Mucosa of descending colon (tissue), 3 donors: ENCODE results near the gene CD74. TPM values are rescaled to one million over a fixed set of nuclear protein-coding genes. Genes with fewer than 3 reads are reported as not detected.
A peak's percentile ranks its signal among the peaks of the same experiment; 100 is the strongest.

Source experiments
- ATAC-seq: fragments of 200-7000 bp; cut with Tn5 transposase; one replicate; pipeline ENCODE4 v1.9.1; 2020; ENCODE audit warnings: mild to moderate bottlenecking, moderate library complexity
- DNase-seq, 3 donors: peaks; one replicate each; pipeline ENCODE4 v3.0.0-alpha.2; 2020
- H3K36me3 ChIP-seq: fragments of 200-600 bp; one replicate; pipeline ENCODE4 v1.8.0; 2021; ENCODE audit warnings: low read depth, mild to moderate bottlenecking
- H3K4me1 ChIP-seq: fragments of 200-600 bp; one replicate; pipeline ENCODE4 v1.8.0; 2021; ENCODE audit warnings: low read depth, mild to moderate bottlenecking
- H3K4me3 ChIP-seq: fragments of 200-600 bp; one replicate; pipeline ENCODE4 v1.8.0; 2021; ENCODE audit warnings: mild to moderate bottlenecking
- H3K9me3 ChIP-seq: fragments of 200-600 bp; one replicate; pipeline ENCODE4 v1.8.0; 2021; ENCODE audit warnings: mild to moderate bottlenecking
- CTCF ChIP-seq: fragments of 200-600 bp; IDR thresholded peaks from one replicate; pipeline ENCODE4 v1.8.0; 2022; ENCODE audit warnings: antibody characterized with exemption, mild to moderate bottlenecking
- intact Hi-C, 2 donors: fragments of 100-400 bp; cut with DNase I in 1 of 2; cut with micrococcal nuclease in 1 of 2; formaldehyde crosslinking; loops; one replicate each; pipeline versions ENCODE4 v1.11.0 to v1.11.1; 2022; cut with DNase I, micrococcal nuclease
- total RNA-seq, 3 donors: library from RNA; stranded (reverse); fragmentation: NEBNext Ultra II Directional in 2 of 3; extraction: Animal tissue kit (Norgen Biotek cat#: 25700) in 2 of 3; gene quantifications; one replicate each; pipeline versions ENCODE4 v1.2.1 to v1.2.4, GENCODE V29; 2021 to 2023
- donor health status: DM: no; HTN: no; CAD: no; lungs with moderate emphysema.
- donor health status: DM: no; HTN: no; CAD: no.
- donor health status: DM: no; HTN: yes; CAD: no.

CD74 gene
- total RNA-seq, 3 donors from 2014 or later, result 198 to 1,033 (median 284) TPM

GRCh38 chr5:150398722-150399523 is 13.8 kb downstream of the CD74 start:
- Histone ChIP-seq H3K9me3 (no peaks in the 10 kb centered on the region), H3K36me3 (no peaks in the 10 kb centered on the region), H3K4me3 (no peak overlapping the region), H3K4me1 (no peaks in the 10 kb centered on the region)
- no peak for DNase-seq
- peak; percentile 61 for ATAC-seq
- TF ChIP-seq CTCF, result no peak
- intact Hi-C loops, result no loop called here

GRCh38 chr5:150397782-150398721 is 14.7 kb downstream of the CD74 start:
- no peak overlapping the region for H3K4me3 ChIP-seq
- DNase-seq (no peak), ATAC-seq (no peak)
- no peak for TF ChIP-seq CTCF
- H3K36me3 ChIP-seq, result no peaks in the 10 kb centered on the region
- H3K4me1 ChIP-seq, result no peaks in the 10 kb centered on the region
- intact Hi-C loops, result no loop called here
- no peaks in the 10 kb centered on the region for H3K9me3 ChIP-seq

- Histone ChIP-seq H3K36me3 (no peaks in the 10 kb centered on the region), H3K4me3 (no peak overlapping the region), H3K4me1 (no peaks in the 10 kb centered on the region), H3K9me3 (no peaks in the 10 kb centered on the region)
- intact Hi-C loops, result no loop called here
- no peak for ATAC-seq
- TF ChIP-seq CTCF, result no peak
- DNase-seq, result no peak
Measured at GRCh38 chr5:150397146-150397781, 15.4 kb downstream of the CD74 start.

GRCh38 chr5:150396267-150396666 is 16.4 kb downstream of the CD74 start:
- no peak for DNase-seq
- Histone ChIP-seq H3K4me1 (no peaks in the 10 kb centered on the region), H3K36me3 (no peaks in the 10 kb centered on the region), H3K9me3 (no peaks in the 10 kb centered on the region), H3K4me3 (no peak overlapping the region)
- intact Hi-C loops, result no loop called here
- no peak for ATAC-seq
- no peak for TF ChIP-seq CTCF

GRCh38 chr5:150395688-150395975 is 17.1 kb downstream of the CD74 start:
- Histone ChIP-seq H3K36me3 (no peaks in the 10 kb centered on the region), H3K4me3 (no peak overlapping the region), H3K9me3 (no peaks in the 10 kb centered on the region), H3K4me1 (no peaks in the 10 kb centered on the region)
- DNase-seq (no peak), ATAC-seq (no peak)
- TF ChIP-seq CTCF, result no peak
- intact Hi-C loops, result no loop called here
